Transverse colon (tissue), 4 donors: ENCODE data around the gene OLFML1. TPM values are rescaled to one million over a fixed set of nuclear protein-coding genes. Genes with fewer than 3 reads are reported as not detected.

Experiments
- DNase-seq: peaks from one replicate; pipeline ENCODE4 v3.0.0-alpha.2; 2019
- H3K27ac ChIP-seq, 4 donors: fragments of 200-600 bp; sonication (generic); 2 replicates each; pipeline ENCODE4 v1.5.1; 2016 to 2018; ENCODE audit warnings: inconsistent platforms in 4 of 4
- H3K27me3 ChIP-seq: fragments of 200-600 bp; sonication (generic); 2 replicates; pipeline ENCODE4 v1.5.1; 2017; ENCODE audit warnings: inconsistent platforms
- H3K36me3 ChIP-seq, 4 donors: fragments of 200-600 bp; sonication (generic); 2 replicates each; pipeline ENCODE4 v1.5.1; 2017 to 2019; ENCODE audit warnings: inconsistent platforms in 4 of 4
- H3K4me1 ChIP-seq, 4 donors: fragments of 200-600 bp; sonication (generic); 2 replicates each; pipeline ENCODE4 v1.5.1; 2017 to 2020; ENCODE audit warnings: inconsistent platforms in 4 of 4
- H3K4me3 ChIP-seq, 4 donors: fragments of 200-600 bp; sonication (generic); 1 replicate in 1 of 4; 2 replicates in 3 of 4; pipeline versions ENCODE4 v1.5.1 to v1.6.1; 2017 to 2019; ENCODE audit warnings: inconsistent platforms in 4 of 4
- H3K9me3 ChIP-seq, 2 donors: fragments of 200-600 bp; sonication (generic); 2 replicates each; pipeline ENCODE4 v1.5.1; 2017 to 2019; ENCODE audit warnings: inconsistent platforms in 2 of 2
- EP300 ChIP-seq: sonication (generic); formaldehyde crosslinking; IDR thresholded peaks from one replicate; pipeline ENCODE4 v1.6.1; 2017; ENCODE audit warnings: antibody characterized with exemption, low read depth
- POLR2A ChIP-seq: fragments of 450-650 bp; IDR thresholded peaks from one replicate; pipeline ENCODE4 v1.6.1; 2016; ENCODE audit warnings: antibody characterized with exemption, mild to moderate bottlenecking, moderate library complexity
- POLR2AphosphoS5 ChIP-seq, 3 donors: sonication (generic); formaldehyde crosslinking; IDR thresholded peaks; one replicate each; pipeline ENCODE4 v1.6.1; 2016; ENCODE audit warnings: antibody characterized with exemption in 3 of 3
- WGBS, 2 donors: methylation state at CpG; one replicate each; pipeline ENCODE4 v1.1.5; 2018; ENCODE audit warnings: low coverage in 1 of 2; 5-methylcytosine and 5-hydroxymethylcytosine counted together
- in situ Hi-C, 4 donors: fragments of 200-750 bp; cut with MboI; loops; one replicate each; pipeline versions ENCODE4 v1.15.0 to v1.15.1; 2017; ENCODE audit warnings: low sequenced_read_pairs in 3 of 4, low pct_ligation_motif_present in 1 of 4, low pct_unique_long_range_greater_than_20kb in 1 of 4
- intact Hi-C: fragments of 100-400 bp; cut with DNase I; formaldehyde crosslinking; loops from one replicate; pipeline ENCODE4 v1.15.1; 2023; ENCODE audit warnings: low total_unique reads
- total RNA-seq, 4 donors: library from RNA; depleted of rRNA; stranded (reverse); fragments of >200 nt; gene quantifications; one replicate each; pipeline ENCODE4 v1.1.0, GENCODE V29; 2016
- TF ChIP-seq, protein P1 (sequence below), 5 experiments: fragments of 200-600 bp in 3 of 5; fragments of 450-650 bp in 2 of 5; sonication (generic) in 3 of 5; IDR thresholded peaks; 1 replicate in 2 of 5; 2 replicates in 3 of 5; pipeline ENCODE4 v1.5.1; 2016 to 2017; ENCODE audit warnings: antibody characterized with exemption in 5 of 5, inconsistent platforms in 3 of 5, mild to moderate bottlenecking in 2 of 5, moderate library complexity in 1 of 5

OLFML1 gene
- total RNA-seq, 4 donors from 2014 or later: 0.20 to 4.8 (median 2.6) TPM; not detected in 1

DNA sequence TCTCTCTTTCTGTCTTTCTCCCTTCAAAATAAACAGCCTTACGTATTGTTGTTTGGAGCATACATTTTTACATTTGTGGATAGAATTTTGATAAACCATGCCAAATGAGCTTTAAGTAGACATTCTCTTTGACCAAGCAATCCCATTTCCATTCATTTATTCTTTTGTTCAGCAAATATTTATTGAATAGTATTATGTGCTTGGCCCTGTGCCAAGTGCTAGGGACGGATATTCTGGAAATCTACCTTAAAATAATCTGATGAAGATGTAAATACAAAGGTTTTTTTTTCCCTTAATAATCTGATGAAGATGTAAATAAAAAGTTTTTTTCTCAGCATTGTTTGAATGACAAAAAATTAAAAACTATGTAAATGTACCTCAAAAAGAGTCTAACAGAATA lies 2.1 kb downstream of the OLFML1 start:
- Histone ChIP-seq H3K27ac (no peak overlapping the region), H3K27me3 (no peaks in the 10 kb centered on the region), H3K4me3 (no peak overlapping the region), H3K4me1 (no peaks in the 10 kb centered on the region), H3K36me3 (no peaks in the 10 kb centered on the region), H3K9me3 (no peaks in the 10 kb centered on the region)
- TF ChIP-seq POLR2A: no peak
- TF ChIP-seq, protein P1, sequence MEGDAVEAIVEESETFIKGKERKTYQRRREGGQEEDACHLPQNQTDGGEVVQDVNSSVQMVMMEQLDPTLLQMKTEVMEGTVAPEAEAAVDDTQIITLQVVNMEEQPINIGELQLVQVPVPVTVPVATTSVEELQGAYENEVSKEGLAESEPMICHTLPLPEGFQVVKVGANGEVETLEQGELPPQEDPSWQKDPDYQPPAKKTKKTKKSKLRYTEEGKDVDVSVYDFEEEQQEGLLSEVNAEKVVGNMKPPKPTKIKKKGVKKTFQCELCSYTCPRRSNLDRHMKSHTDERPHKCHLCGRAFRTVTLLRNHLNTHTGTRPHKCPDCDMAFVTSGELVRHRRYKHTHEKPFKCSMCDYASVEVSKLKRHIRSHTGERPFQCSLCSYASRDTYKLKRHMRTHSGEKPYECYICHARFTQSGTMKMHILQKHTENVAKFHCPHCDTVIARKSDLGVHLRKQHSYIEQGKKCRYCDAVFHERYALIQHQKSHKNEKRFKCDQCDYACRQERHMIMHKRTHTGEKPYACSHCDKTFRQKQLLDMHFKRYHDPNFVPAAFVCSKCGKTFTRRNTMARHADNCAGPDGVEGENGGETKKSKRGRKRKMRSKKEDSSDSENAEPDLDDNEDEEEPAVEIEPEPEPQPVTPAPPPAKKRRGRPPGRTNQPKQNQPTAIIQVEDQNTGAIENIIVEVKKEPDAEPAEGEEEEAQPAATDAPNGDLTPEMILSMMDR (IDR thresholded peaks at IDR 0.05): no peak
- TF ChIP-seq EP300: no peak
- WGBS, 2 donors: 53 to 61% methylated on average over 2 of the region's 2 CpGs
- in situ Hi-C loops: no loop called here
- intact Hi-C loops: no loop called here
- no peak for DNase-seq

- TF ChIP-seq, protein P1 (IDR thresholded peaks at IDR 0.05): no peak
- no peak for TF ChIP-seq POLR2AphosphoS5 (IDR thresholded peaks at IDR 0.05)
- intact Hi-C loops (no loop called here), in situ Hi-C loops (no loop called here)
- Histone ChIP-seq H3K27ac (no peak overlapping the region), H3K27me3 (no peaks in the 10 kb centered on the region), H3K9me3 (no peaks in the 10 kb centered on the region), H3K4me3 (no peak overlapping the region), H3K4me1 (no peaks in the 10 kb centered on the region), H3K36me3 (no peaks in the 10 kb centered on the region)
- no peak for DNase-seq
- WGBS, 2 donors: 76 to 100% methylated on average over 1 of the region's 1 CpG
Observed at GRCh38 chr11:7488681-7489080, 3.4 kb downstream of the OLFML1 start.

DNA sequence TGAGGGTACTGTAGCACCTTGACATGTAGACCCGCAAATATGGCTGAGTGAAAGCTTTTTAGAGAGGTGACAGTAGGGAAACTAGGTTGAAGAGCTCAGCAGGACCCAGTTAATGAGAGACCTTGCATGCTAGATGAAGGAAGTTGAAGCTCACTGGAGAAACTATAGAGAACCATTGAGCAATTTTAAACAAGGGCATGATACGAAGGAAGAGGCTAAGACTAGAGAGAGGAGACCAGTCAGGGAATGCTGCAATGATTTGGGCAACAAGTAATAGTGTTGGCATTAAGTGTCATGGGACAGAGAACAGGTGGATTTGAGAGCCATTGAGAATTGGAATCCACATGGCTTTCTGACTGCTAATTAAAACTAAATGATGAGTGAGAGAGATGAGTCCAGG lies 4.1 kb downstream of the OLFML1 start:
- Histone ChIP-seq H3K4me1 (no peaks in the 10 kb centered on the region), H3K4me3 (no peak overlapping the region), H3K36me3 (no peaks in the 10 kb centered on the region), H3K9me3 (no peaks in the 10 kb centered on the region), H3K27me3 (no peaks in the 10 kb centered on the region), H3K27ac (no peak overlapping the region)
- TF ChIP-seq POLR2A (no peak), POLR2AphosphoS5 (IDR thresholded peaks at IDR 0.05) (no peak), EP300 (no peak)
- TF ChIP-seq, protein P1 (IDR thresholded peaks at IDR 0.05): no peak
- no peak for DNase-seq
- intact Hi-C loops (no loop called here), in situ Hi-C loops (no loop called here)
- WGBS, 2 donors: 88 to 100% methylated on average over 2 of the region's 2 CpGs

DNA sequence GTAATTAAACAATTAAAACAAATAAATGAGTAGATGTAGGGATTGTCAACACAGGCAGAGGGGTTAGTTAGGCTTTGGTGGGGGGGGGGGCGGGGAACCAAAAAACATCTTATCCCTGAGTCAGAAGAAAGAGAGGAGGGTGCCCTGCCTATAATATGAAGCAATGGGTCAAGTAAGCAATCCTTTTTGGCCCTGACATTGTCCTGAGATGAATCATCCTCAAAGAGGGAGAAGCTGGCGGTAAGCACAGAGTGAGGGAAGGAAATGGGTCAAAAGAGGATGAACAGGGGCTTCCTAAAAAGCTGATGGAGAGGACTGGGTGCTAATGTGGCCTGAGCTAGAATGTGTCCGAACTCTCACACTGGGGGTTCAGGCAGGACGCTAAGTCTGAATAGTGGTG lies 4.7 kb downstream of the OLFML1 start:
- H3K27ac ChIP-seq: no peak overlapping the region
- TF ChIP-seq, protein P1 (IDR thresholded peaks at IDR 0.05): no peak
- no peak for TF ChIP-seq POLR2AphosphoS5 (IDR thresholded peaks at IDR 0.05)
- TF ChIP-seq EP300: no peak
- TF ChIP-seq POLR2A: no peak
- no peaks in the 10 kb centered on the region for H3K4me1 ChIP-seq
- no peaks in the 10 kb centered on the region for H3K9me3 ChIP-seq
- whole genome bisulfite sequencing, 2 donors: 82 to 90% methylated on average over 4 of the region's 4 CpGs
- no peaks in the 10 kb centered on the region for H3K27me3 ChIP-seq
- H3K36me3 ChIP-seq: no peaks in the 10 kb centered on the region
- intact Hi-C loops (no loop called here), in situ Hi-C loops (no loop called here)
- H3K4me3 ChIP-seq: no peak overlapping the region
- no peak for DNase-seq
